T-helper 1 cell treated with Interleukin-12 subunit alpha and Interleukin-12 subunit beta and Interleukin-4 antibody, amounts not matched to agents 30 μg/mL and 1 μg/mL, for 36 hours (primary cell): ENCODE data around the gene WDR27.

Source experiments
- H3K27ac Mint-ChIP-seq: one replicate; pipeline ENCODE4 v1.8.0; 2021; ENCODE audit warnings: mild to moderate bottlenecking, mixed read lengths
- H3K27me3 Mint-ChIP-seq: one replicate; pipeline ENCODE4 v1.8.0; 2021; ENCODE audit warnings: low read depth, mixed read lengths
- H3K36me3 Mint-ChIP-seq: one replicate; pipeline ENCODE4 v1.8.0; 2021; ENCODE audit warnings: low read depth, mixed read lengths
- H3K4me1 Mint-ChIP-seq: one replicate; pipeline ENCODE4 v1.8.0; 2021; ENCODE audit warnings: low read depth, mixed read lengths
- H3K4me3 Mint-ChIP-seq: one replicate; pipeline ENCODE4 v1.8.0; 2021; ENCODE audit warnings: mild to moderate bottlenecking, moderate library complexity, mixed read lengths
- H3K9me3 Mint-ChIP-seq: one replicate; pipeline ENCODE4 v1.8.0; 2021; ENCODE audit warnings: mixed read lengths

Gene WDR27

GRCh38 chr6:169427856-169428255 is 274.0 kb downstream of the WDR27 start:
- H3K36me3 Mint-ChIP-seq, result no peaks in the 10 kb centered on the region
- no peaks in the 10 kb centered on the region for H3K4me1 Mint-ChIP-seq
- H3K27me3 Mint-ChIP-seq, result no peaks in the 10 kb centered on the region
- H3K4me3 Mint-ChIP-seq, result no peak overlapping the region
- H3K27ac Mint-ChIP-seq, result no peak overlapping the region
- peaks cover 32% of the 10 kb centered on the region for H3K9me3 Mint-ChIP-seq

GRCh38 chr6:169426611-169427010 is 275.2 kb downstream of the WDR27 start:
- Mint-ChIP-seq H3K27ac (no peak overlapping the region), H3K4me3 (no peak overlapping the region), H3K27me3 (no peaks in the 10 kb centered on the region), H3K9me3 (peaks cover 21% of the 10 kb centered on the region), H3K36me3 (no peaks in the 10 kb centered on the region), H3K4me1 (no peaks in the 10 kb centered on the region)

GRCh38 chr6:169425628-169426370 is 276.0 kb downstream of the WDR27 start:
- no peak overlapping the region for H3K4me3 Mint-ChIP-seq
- H3K27ac Mint-ChIP-seq, result no peak overlapping the region
- H3K36me3 Mint-ChIP-seq, result no peaks in the 10 kb centered on the region
- H3K27me3 Mint-ChIP-seq, result no peaks in the 10 kb centered on the region
- no peaks in the 10 kb centered on the region for H3K4me1 Mint-ChIP-seq
- H3K9me3 Mint-ChIP-seq, result peaks cover 15% of the 10 kb centered on the region

GRCh38 chr6:169424821-169425240 is 277.0 kb downstream of the WDR27 start:
- Mint-ChIP-seq H3K4me3 (no peak overlapping the region), H3K27me3 (no peaks in the 10 kb centered on the region), H3K4me1 (no peaks in the 10 kb centered on the region), H3K36me3 (no peaks in the 10 kb centered on the region), H3K27ac (no peak overlapping the region), H3K9me3 (peaks cover 9% of the 10 kb centered on the region)

- H3K9me3 Mint-ChIP-seq, result peaks cover 5% of the 10 kb centered on the region
- H3K36me3 Mint-ChIP-seq, result no peaks in the 10 kb centered on the region
- H3K4me1 Mint-ChIP-seq, result no peaks in the 10 kb centered on the region
- no peaks in the 10 kb centered on the region for H3K27me3 Mint-ChIP-seq
- no peak overlapping the region for H3K27ac Mint-ChIP-seq
- H3K4me3 Mint-ChIP-seq, result no peak overlapping the region
Observed at GRCh38 chr6:169424149-169424804, 277.6 kb downstream of the WDR27 start.

GRCh38 chr6:169421586-169422264 is 280.1 kb downstream of the WDR27 start:
- H3K4me1 Mint-ChIP-seq, result no peaks in the 10 kb centered on the region
- H3K27ac Mint-ChIP-seq, result no peak overlapping the region
- H3K4me3 Mint-ChIP-seq, result no peak overlapping the region

GRCh38 chr6:169420912-169421543 is 280.8 kb downstream of the WDR27 start:
- H3K4me3 Mint-ChIP-seq, result no peak overlapping the region
- H3K4me1 Mint-ChIP-seq, result no peaks in the 10 kb centered on the region

More at GRCh38 chr6:169421586-169422264, 280.1 kb downstream of the WDR27 start:
- Mint-ChIP-seq H3K36me3 (no peaks in the 10 kb centered on the region), H3K27me3 (no peaks in the 10 kb centered on the region), H3K9me3 (peaks cover 5% of the 10 kb centered on the region)

GRCh38 chr6:169417101-169417500 is 284.7 kb downstream of the WDR27 start:
- Mint-ChIP-seq H3K4me1 (no peaks in the 10 kb centered on the region), H3K4me3 (no peak overlapping the region), H3K9me3 (peaks cover 14% of the 10 kb centered on the region), H3K27ac (no peak overlapping the region), H3K36me3 (no peaks in the 10 kb centered on the region), H3K27me3 (peaks cover 3% of the 10 kb centered on the region)

More at GRCh38 chr6:169420912-169421543, 280.8 kb downstream of the WDR27 start:
- H3K27ac Mint-ChIP-seq, result no peak overlapping the region
- no peaks in the 10 kb centered on the region for H3K9me3 Mint-ChIP-seq
- H3K36me3 Mint-ChIP-seq, result no peaks in the 10 kb centered on the region
- no peaks in the 10 kb centered on the region for H3K27me3 Mint-ChIP-seq

GRCh38 chr6:169416249-169416648 is 285.6 kb downstream of the WDR27 start:
- Mint-ChIP-seq H3K27me3 (peaks cover 3% of the 10 kb centered on the region), H3K36me3 (no peaks in the 10 kb centered on the region), H3K9me3 (peaks cover 14% of the 10 kb centered on the region), H3K27ac (no peak overlapping the region), H3K4me1 (no peaks in the 10 kb centered on the region), H3K4me3 (no peak overlapping the region)

- Mint-ChIP-seq H3K4me1 (no peaks in the 10 kb centered on the region), H3K4me3 (no peak overlapping the region), H3K27me3 (peaks cover 3% of the 10 kb centered on the region), H3K9me3 (peaks cover 14% of the 10 kb centered on the region), H3K27ac (no peak overlapping the region), H3K36me3 (no peaks in the 10 kb centered on the region)
Observed at GRCh38 chr6:169415179-169415578, 286.6 kb downstream of the WDR27 start.

GRCh38 chr6:169411722-169412121 is 290.1 kb downstream of the WDR27 start:
- Mint-ChIP-seq H3K4me1 (no peaks in the 10 kb centered on the region), H3K27me3 (peaks cover 3% of the 10 kb centered on the region), H3K27ac (no peak overlapping the region), H3K36me3 (no peaks in the 10 kb centered on the region), H3K4me3 (no peak overlapping the region), H3K9me3 (peaks cover 14% of the 10 kb centered on the region)

GRCh38 chr6:169411296-169411695 is 290.5 kb downstream of the WDR27 start:
- Mint-ChIP-seq H3K27me3 (peaks cover 3% of the 10 kb centered on the region), H3K9me3 (peaks cover 14% of the 10 kb centered on the region)

GRCh38 chr6:169409742-169410312 is 292.0 kb downstream of the WDR27 start:
- H3K9me3 Mint-ChIP-seq, result peaks cover 8% of the 10 kb centered on the region
- H3K4me3 Mint-ChIP-seq, result no peak overlapping the region
- H3K36me3 Mint-ChIP-seq, result no peaks in the 10 kb centered on the region
- no peak overlapping the region for H3K27ac Mint-ChIP-seq
- no peaks in the 10 kb centered on the region for H3K27me3 Mint-ChIP-seq
- H3K4me1 Mint-ChIP-seq, result no peaks in the 10 kb centered on the region

More at GRCh38 chr6:169411296-169411695, 290.5 kb downstream of the WDR27 start:
- Mint-ChIP-seq H3K36me3 (no peaks in the 10 kb centered on the region), H3K27ac (no peak overlapping the region), H3K4me1 (no peaks in the 10 kb centered on the region), H3K4me3 (no peak overlapping the region)

- Mint-ChIP-seq H3K9me3 (no peaks in the 10 kb centered on the region), H3K4me1 (no peaks in the 10 kb centered on the region), H3K27ac (no peak overlapping the region), H3K36me3 (no peaks in the 10 kb centered on the region), H3K27me3 (no peaks in the 10 kb centered on the region), H3K4me3 (no peak overlapping the region)
Observed at GRCh38 chr6:169407325-169407724, 294.5 kb downstream of the WDR27 start.
